Spleen (tissue), 13 donors: ENCODE results near the gene BID. TPM values are rescaled to one million over a fixed set of nuclear protein-coding genes. Genes with fewer than 3 reads are reported as not detected.

Experiments
- DNase-seq: peaks from one replicate; pipeline ENCODE4 v3.0.0-alpha.2; 2020
- H3K27ac ChIP-seq, 8 donors: fragments of 200-600 bp; sonication (generic) in 7 of 8; 1 replicate in 4 of 8; 2 replicates in 4 of 8; pipeline versions ENCODE4 v1.5.0 to v1.8.0; 2016 to 2021; ENCODE audit warnings: inconsistent platforms in 4 of 8, mild to moderate bottlenecking in 4 of 8, moderate library complexity in 1 of 8
- H3K27me3 ChIP-seq, 7 donors: fragments of 200-600 bp; sonication (generic) in 6 of 7; replicated peaks in 1 of 7; 1 replicate in 4 of 7; 2 replicates in 3 of 7; pipeline versions ENCODE4 v1.5.0 to v1.8.0; 2016 to 2021; ENCODE audit warnings: inconsistent platforms in 3 of 7, mild to moderate bottlenecking in 1 of 7
- H3K36me3 ChIP-seq, 6 donors: fragments of 200-600 bp; sonication (generic) in 5 of 6; 1 replicate in 4 of 6; 2 replicates in 2 of 6; pipeline versions ENCODE4 v1.5.0 to v1.8.0; 2016 to 2021; ENCODE audit warnings: inconsistent platforms in 2 of 6
- H3K4me1 ChIP-seq, 6 donors: fragments of 200-600 bp; sonication (generic) in 5 of 6; 1 replicate in 3 of 6; 2 replicates in 3 of 6; pipeline versions ENCODE4 v1.5.0 to v1.8.0; 2016 to 2021; ENCODE audit warnings: inconsistent platforms in 3 of 6
- H3K4me3 ChIP-seq, 8 donors: fragments of 200-600 bp; sonication (generic) in 7 of 8; 1 replicate in 4 of 8; 2 replicates in 4 of 8; pipeline versions ENCODE4 v1.5.0 to v1.8.0; 2016 to 2021; ENCODE audit warnings: inconsistent platforms in 4 of 8, mild to moderate bottlenecking in 4 of 8, moderate library complexity in 2 of 8
- H3K9me3 ChIP-seq, 8 donors: fragments of 200-600 bp; sonication (generic) in 7 of 8; 1 replicate in 4 of 8; 2 replicates in 4 of 8; pipeline versions ENCODE4 v1.5.0 to v1.8.0; 2016 to 2021; ENCODE audit warnings: inconsistent platforms in 4 of 8
- POLR2A ChIP-seq, 3 donors: fragments of 450-650 bp; IDR thresholded peaks; one replicate each; pipeline ENCODE4 v1.5.1; 2017; ENCODE audit warnings: antibody characterized with exemption in 3 of 3, mild to moderate bottlenecking in 1 of 3
- POLR2AphosphoS5 ChIP-seq, 3 donors: sonication (generic); formaldehyde crosslinking; IDR thresholded peaks; one replicate each; pipeline ENCODE4 v1.5.1; 2017; ENCODE audit warnings: antibody characterized with exemption in 3 of 3
- WGBS, 5 donors: extraction: QIAGEN DNeasy Blood & Tissue Kit in 3 of 5; methylation state at CpG; one replicate each; pipeline versions ENCODE4 v1.1.5 to v1.1.7; 2013 to 2018; 5-methylcytosine and 5-hydroxymethylcytosine counted together
- intact Hi-C: fragments of 100-400 bp; cut with DNase I; formaldehyde crosslinking; loops from one replicate; pipeline ENCODE4 v1.15.0; 2023; ENCODE audit warnings: low total_unique reads
- long read RNA-seq, 2 donors: transcript quantifications; one replicate each; lab custom pipeline, GENCODE V29; 2026
- polyA plus RNA-seq, 3 donors: library from polyadenylated mRNA; stranded (reverse); fragments of 200-250 nt; gene quantifications; one replicate each; pipeline ENCODE4 v1.2.1, GENCODE V29; 2013
- total RNA-seq, 7 donors: library from RNA; depleted of rRNA in 3 of 7; stranded (reverse); fragments of >200 nt in 3 of 7; fragmentation: NEBNext Ultra II Directional in 4 of 7; extraction: Animal tissue kit (Norgen Biotek cat#: 25700) in 4 of 7; gene quantifications; one replicate each; pipeline versions ENCODE4 v1.1.0 to v1.2.1, GENCODE V29; 2016 to 2021
- TF ChIP-seq, protein P1 (sequence below), 11 experiments: fragments of 200-600 bp in 7 of 11; fragments of 450-650 bp in 4 of 11; sonication (generic) in 4 of 11; IDR thresholded peaks in 8 of 11; conservative IDR thresholded peaks in 3 of 11; 1 replicate in 7 of 11; 2 replicates in 4 of 11; pipeline versions ENCODE4 v1.4.0 to v1.8.0; 2016 to 2021; ENCODE audit warnings: antibody characterized with exemption in 11 of 11, inconsistent platforms in 4 of 11, mild to moderate bottlenecking in 1 of 11
- donor health status: healthy with polysubstance abuse.
- donor health status: DM: no; HTN: no; CAD: no; lungs with moderate emphysema.
- donor health status: DM: no; HTN: no; CAD: no.
- donor health status: Bipolar disorder and iron deficiency.
- donor health status: healthy.
- donor health status: DM: no; HTN: no; CAD: no.
- donor health status: DM: yes; HTN: yes; CAD: no.

BID gene
- total RNA-seq = 10 to 100 TPM; 45.4 to 73.4 (median 51.5) TPM
- 10 to 100 TPM; 37.7 to 49.2 (median 41.3) TPM for polyA plus RNA-seq
- long read RNA-seq, donor 1, transcript BID-203 (4 exons, 1,879 nt) = minor isoform, 5 of 26 reads
- long read RNA-seq, donor 1, transcript BID-215 (6 exons, 2,199 nt) = major isoform, 19 of 26 reads
- long read RNA-seq, donor 1, partial matches to known transcripts = 0 of 26 reads
- long read RNA-seq, donor 1, other reads (novel, unspliced or antisense) = 0 of 26 reads
- long read RNA-seq, donor 2, transcript BID-215 (6 exons, 2,199 nt) = major isoform, 6 of 7 reads
- long read RNA-seq, donor 2, partial matches to known transcripts = 0 of 7 reads
- long read RNA-seq, donor 2, other reads (novel, unspliced or antisense) = 0 of 7 reads

DNA sequence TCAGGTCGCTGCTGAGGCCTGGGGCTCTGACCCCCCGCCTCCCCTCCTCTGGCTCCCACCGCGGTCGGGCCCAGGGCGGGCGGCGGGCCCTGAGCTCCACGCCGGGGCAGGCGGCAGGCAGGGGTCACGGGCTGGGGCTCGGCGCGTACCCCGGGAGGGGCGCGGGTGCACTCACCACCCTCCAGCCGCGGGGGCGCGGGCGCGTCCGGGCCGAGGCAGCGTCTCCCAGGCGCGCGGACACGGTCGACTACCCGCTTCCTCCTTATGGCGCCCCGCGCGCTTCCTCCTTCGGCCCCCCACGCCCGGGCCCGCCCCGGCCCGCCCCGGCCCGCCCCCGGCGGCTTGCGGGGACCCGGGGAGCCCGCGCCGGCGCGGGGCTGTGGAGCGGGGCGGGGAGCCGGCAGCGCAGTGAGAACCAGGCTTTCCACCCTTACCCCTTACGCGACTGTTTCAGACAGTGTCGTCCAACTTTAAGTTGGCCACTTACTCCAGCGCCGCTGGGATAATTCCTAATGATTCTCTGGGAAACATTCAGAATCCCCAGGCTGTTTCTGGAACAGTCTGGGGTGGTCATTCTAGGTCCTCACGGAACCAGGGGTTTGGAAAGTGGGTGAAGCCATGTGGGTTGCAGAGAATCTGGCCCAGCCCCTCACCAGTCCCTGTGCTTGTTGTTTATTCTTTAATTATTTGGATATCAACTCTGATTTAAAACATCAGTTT lies at the start of gene BID:
Gene BID (minus strand): TSS at position 264 of the 720 bp plus-strand sequence. CDS start 24,353 bp downstream, outside the sequence.
- no peaks in the 10 kb centered on the region for H3K27me3 ChIP-seq
- H3K27ac ChIP-seq = peak within 1 kb of the TSS; percentile 77 to 98 (median 92)
- peak; percentile 30 to 70 (median 66) for TF ChIP-seq POLR2AphosphoS5 (IDR thresholded peaks at IDR 0.05)
- TF ChIP-seq, protein P1, sequence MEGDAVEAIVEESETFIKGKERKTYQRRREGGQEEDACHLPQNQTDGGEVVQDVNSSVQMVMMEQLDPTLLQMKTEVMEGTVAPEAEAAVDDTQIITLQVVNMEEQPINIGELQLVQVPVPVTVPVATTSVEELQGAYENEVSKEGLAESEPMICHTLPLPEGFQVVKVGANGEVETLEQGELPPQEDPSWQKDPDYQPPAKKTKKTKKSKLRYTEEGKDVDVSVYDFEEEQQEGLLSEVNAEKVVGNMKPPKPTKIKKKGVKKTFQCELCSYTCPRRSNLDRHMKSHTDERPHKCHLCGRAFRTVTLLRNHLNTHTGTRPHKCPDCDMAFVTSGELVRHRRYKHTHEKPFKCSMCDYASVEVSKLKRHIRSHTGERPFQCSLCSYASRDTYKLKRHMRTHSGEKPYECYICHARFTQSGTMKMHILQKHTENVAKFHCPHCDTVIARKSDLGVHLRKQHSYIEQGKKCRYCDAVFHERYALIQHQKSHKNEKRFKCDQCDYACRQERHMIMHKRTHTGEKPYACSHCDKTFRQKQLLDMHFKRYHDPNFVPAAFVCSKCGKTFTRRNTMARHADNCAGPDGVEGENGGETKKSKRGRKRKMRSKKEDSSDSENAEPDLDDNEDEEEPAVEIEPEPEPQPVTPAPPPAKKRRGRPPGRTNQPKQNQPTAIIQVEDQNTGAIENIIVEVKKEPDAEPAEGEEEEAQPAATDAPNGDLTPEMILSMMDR (IDR thresholded peaks at IDR 0.05 in 8 of 11, conservative IDR thresholded peaks at IDR 0.05 in 3 of 11) = no peak
- peaks cover 62 to 96% (median 88%) of the 10 kb centered on the region in 6 donors for H3K4me1 ChIP-seq
- intact Hi-C loops = no loop called here
- peak; percentile 96 for DNase-seq
- no peaks in the 10 kb centered on the region for H3K36me3 ChIP-seq
- WGBS, 5 donors = 0 to 2% (median 1%) methylated on average over 8 to 64 of the region's 64 CpGs
- peak within 1 kb of the TSS; percentile 66 to 95 (median 82) for H3K4me3 ChIP-seq
- H3K9me3 ChIP-seq = no peaks in the 10 kb centered on the region

DNA sequence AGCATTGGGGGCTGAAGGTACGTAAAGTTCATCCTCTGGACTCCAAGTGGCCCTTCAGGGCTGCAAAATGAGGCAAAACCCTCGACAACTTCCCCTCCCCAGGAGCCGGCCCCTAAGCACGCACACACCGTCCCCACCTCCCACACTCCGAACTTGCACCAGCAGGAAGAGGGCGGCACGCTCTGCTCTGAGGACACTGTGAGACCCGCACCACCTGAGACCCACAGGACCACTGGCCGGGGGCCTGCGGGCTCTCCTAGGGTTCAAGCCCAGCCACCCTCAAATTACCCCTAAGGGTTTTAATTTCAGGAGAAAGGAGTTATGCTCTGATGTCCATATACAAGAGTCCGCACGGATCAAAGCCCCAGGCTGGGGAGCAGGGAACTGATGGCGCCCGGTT lies 49.7 kb upstream of the BID start:
- Histone ChIP-seq H3K9me3 (no peaks in the 10 kb centered on the region), H3K36me3 (peaks cover 0 to 94% (median 57%) of the 10 kb centered on the region in 6 donors), H3K4me1 (peaks cover 0 to 5% (median 0%) of the 10 kb centered on the region in 6 donors), H3K27ac (no peak overlapping the region), H3K4me3 (no peak overlapping the region), H3K27me3 (no peaks in the 10 kb centered on the region)
- DNase-seq = no peak
- intact Hi-C loops = no loop called here
- TF ChIP-seq, protein P1 (IDR thresholded peaks at IDR 0.05 in 8 of 11, conservative IDR thresholded peaks at IDR 0.05 in 3 of 11) = no peak
- TF ChIP-seq POLR2A (IDR thresholded peaks at IDR 0.05) = no peak
- TF ChIP-seq POLR2AphosphoS5 (IDR thresholded peaks at IDR 0.05) = no peak
- WGBS, 5 donors = 89 to 93% (median 91%) methylated on average over 14 to 15 of the region's 15 CpGs

DNA sequence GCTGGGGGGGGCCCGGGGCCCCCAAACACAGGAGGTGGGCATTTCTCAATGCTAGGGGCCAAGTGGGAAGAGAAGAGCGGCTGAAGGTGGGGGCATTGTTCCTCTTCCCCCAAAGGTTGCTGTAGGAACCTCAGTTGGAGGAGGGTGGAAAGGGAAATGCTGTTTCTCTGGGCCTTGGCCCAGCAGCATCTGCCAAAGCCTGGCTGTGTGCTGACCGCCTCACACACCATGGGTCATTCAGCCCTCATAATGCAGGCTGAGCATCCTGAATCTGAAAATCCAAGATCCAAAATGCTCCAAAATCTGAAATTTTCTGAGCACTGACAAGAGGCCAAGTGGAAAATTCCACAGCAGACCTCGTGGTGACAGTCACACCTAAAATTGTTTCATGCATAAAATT lies 49.0 kb upstream of the BID start:
- TF ChIP-seq POLR2A (IDR thresholded peaks at IDR 0.05) = no peak
- TF ChIP-seq POLR2AphosphoS5 (IDR thresholded peaks at IDR 0.05) = no peak
- TF ChIP-seq, protein P1 (IDR thresholded peaks at IDR 0.05 in 8 of 11, conservative IDR thresholded peaks at IDR 0.05 in 3 of 11) = no peak
- WGBS, 5 donors = 74 to 95% (median 85%) methylated on average over 4 of the region's 4 CpGs
- DNase-seq = no peak
- no peak overlapping the region for H3K4me3 ChIP-seq
- intact Hi-C loops = no loop called here
- no peaks in the 10 kb centered on the region for H3K9me3 ChIP-seq
- H3K36me3 ChIP-seq = peaks cover 0 to 94% (median 60%) of the 10 kb centered on the region in 6 donors
- no peak overlapping the region for H3K27ac ChIP-seq
- H3K27me3 ChIP-seq = no peaks in the 10 kb centered on the region
- peaks cover 0 to 3% (median 0%) of the 10 kb centered on the region in 6 donors for H3K4me1 ChIP-seq

DNA sequence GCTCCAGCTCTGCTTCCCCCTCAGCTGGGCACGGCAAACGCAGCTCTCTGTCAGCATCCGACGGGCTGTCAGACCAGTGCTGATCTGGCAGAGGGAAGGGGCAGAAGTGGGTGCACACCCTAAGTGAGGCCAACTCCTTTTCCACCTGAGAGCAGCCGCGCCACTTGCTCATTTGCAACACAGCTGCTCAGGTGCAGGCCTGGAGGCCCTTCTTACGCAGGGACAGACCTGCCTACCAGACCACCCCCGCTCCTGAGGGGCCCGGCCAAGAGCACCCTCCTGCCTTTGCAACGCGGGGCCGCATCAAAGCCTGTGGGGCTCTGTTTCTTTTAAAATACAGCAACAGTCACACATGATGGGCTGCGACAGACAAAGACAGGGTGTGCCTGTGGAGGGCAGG lies 47.8 kb upstream of the BID start:
- Histone ChIP-seq H3K4me1 (no peaks in the 10 kb centered on the region), H3K9me3 (no peaks in the 10 kb centered on the region), H3K36me3 (peaks cover 0 to 94% (median 62%) of the 10 kb centered on the region in 6 donors), H3K27ac (no peak overlapping the region), H3K27me3 (no peaks in the 10 kb centered on the region), H3K4me3 (no peak overlapping the region)
- intact Hi-C loops = no loop called here
- TF ChIP-seq, protein P1 (IDR thresholded peaks at IDR 0.05 in 8 of 11, conservative IDR thresholded peaks at IDR 0.05 in 3 of 11) = no peak
- TF ChIP-seq POLR2AphosphoS5 (IDR thresholded peaks at IDR 0.05) = peak in 1 of 3 donors; percentile 4
- DNase-seq = no peak
- WGBS, 5 donors = 94 to 98% (median 95%) methylated on average over 13 of the region's 13 CpGs
